Loucy (cell line): ENCODE results near the gene RNF181.

Experiments used
- H2AFZ ChIP-seq: fragments of 200-600 bp; sonication (generic); 2 replicates; pipeline ENCODE4 v1.6.0; 2016; ENCODE audit warnings: antibody characterized with exemption, mild to moderate bottlenecking, low read length, moderate library complexity
- H3F3A ChIP-seq: fragments of 200-600 bp; 2 replicates; pipeline ENCODE4 v1.6.0; 2016; ENCODE audit warnings: antibody characterized with exemption, low read depth, mild to moderate bottlenecking
- H3K27me3 ChIP-seq: fragments of 200-600 bp; sonication (generic); 2 replicates; pipeline ENCODE4 v1.6.1; 2014; ENCODE audit warnings: low read length, mild to moderate bottlenecking; ENCODE audit not compliant: insufficient read depth, poor library complexity, severe bottlenecking
- H3K36me3 ChIP-seq: fragments of 200-600 bp; sonication (generic); 2 replicates; pipeline ENCODE4 v1.6.1; 2016; ENCODE audit warnings: low read length; ENCODE audit not compliant: insufficient read depth
- H3K4me1 ChIP-seq: fragments of 200-600 bp; sonication (generic); 2 replicates; pipeline ENCODE4 v1.5.1; 2014; ENCODE audit warnings: low read length, mild to moderate bottlenecking; ENCODE audit not compliant: insufficient read depth, poor library complexity, severe bottlenecking
- H3K4me2 ChIP-seq: fragments of 200-600 bp; sonication (generic); 2 replicates; pipeline ENCODE4 v1.6.0; 2014; ENCODE audit warnings: antibody characterized with exemption, low read length, low read depth, mild to moderate bottlenecking; ENCODE audit not compliant: poor library complexity, severe bottlenecking
- H3K4me3 ChIP-seq: fragments of 200-600 bp; sonication (generic); 2 replicates; pipeline ENCODE4 v1.5.1; 2014; ENCODE audit warnings: low read length, mild to moderate bottlenecking, mixed read lengths; ENCODE audit not compliant: poor library complexity, severe bottlenecking
- H3K79me2 ChIP-seq: fragments of 200-600 bp; sonication (generic); 2 replicates; pipeline ENCODE4 v1.6.1; 2014; ENCODE audit warnings: low read length; ENCODE audit not compliant: insufficient read depth
- H3K9ac ChIP-seq: fragments of 200-600 bp; sonication (generic); 2 replicates; pipeline ENCODE4 v1.6.0; 2014; ENCODE audit warnings: mild to moderate bottlenecking, low read depth, low read length, moderate library complexity; ENCODE audit not compliant: poor library complexity, severe bottlenecking
- H3K9me2 ChIP-seq: fragments of 200-600 bp; sonication (generic); replicated peaks from 2 replicates; pipeline ENCODE4 v1.6.1; 2016; ENCODE audit warnings: low read depth, low read length, mixed read lengths
- H3K9me3 ChIP-seq: fragments of 200-600 bp; sonication (generic); 2 replicates; pipeline ENCODE4 v1.6.1; 2014; ENCODE audit warnings: mild to moderate bottlenecking, antibody characterized with exemption, low read length, low read depth; ENCODE audit not compliant: insufficient read depth
- H4K20me1 ChIP-seq: fragments of 200-600 bp; sonication (generic); 2 replicates; pipeline ENCODE4 v1.6.0; 2014; ENCODE audit warnings: antibody characterized with exemption, low read length, mild to moderate bottlenecking; ENCODE audit not compliant: insufficient read depth, poor library complexity, severe bottlenecking
- CTCF ChIP-seq: fragments of 200-600 bp; sonication (generic); conservative IDR thresholded peaks from 2 replicates; pipeline ENCODE4 v1.5.1; 2014; ENCODE audit warnings: mild to moderate bottlenecking, antibody characterized with exemption, low read length
- EZH2phosphoT487 ChIP-seq: fragments of 200-600 bp; IDR thresholded peaks from 2 replicates; pipeline ENCODE4 v1.6.1; 2018; ENCODE audit warnings: antibody characterized with exemption, mild to moderate bottlenecking, moderate library complexity, borderline replicate concordance

RNF181 gene

GRCh38 chr2:85547859-85548607, 47.5 kb upstream of the RNF181 start:
- Histone ChIP-seq H3F3A (peaks cover 34% of the 10 kb centered on the region), H3K79me2 (peaks cover 19% of the 10 kb centered on the region), H3K4me3 (no peak overlapping the region), H3K27me3 (no peaks in the 10 kb centered on the region), H2AFZ (no peak overlapping the region), H3K4me2 (no peak overlapping the region), H3K9me3 (no peaks in the 10 kb centered on the region), H3K9ac (no peak overlapping the region), H4K20me1 (peaks cover 35% of the 10 kb centered on the region), H3K36me3 (peaks cover 70% of the 10 kb centered on the region), H3K4me1 (peaks cover 6% of the 10 kb centered on the region), H3K9me2 (no peaks in the 10 kb centered on the region)
- no peak for TF ChIP-seq EZH2phosphoT487
- TF ChIP-seq CTCF, result no peak

- Histone ChIP-seq H3K4me3 (no peak overlapping the region), H4K20me1 (peaks cover 30% of the 10 kb centered on the region), H3K27me3 (no peaks in the 10 kb centered on the region), H3K4me2 (no peak overlapping the region), H2AFZ (no peak overlapping the region), H3K36me3 (peaks cover 68% of the 10 kb centered on the region), H3K4me1 (peaks cover 4% of the 10 kb centered on the region), H3K9me2 (no peaks in the 10 kb centered on the region), H3K9me3 (no peaks in the 10 kb centered on the region), H3K79me2 (peaks cover 14% of the 10 kb centered on the region; the same call in 1 of the 2 replicates), H3K9ac (no peak overlapping the region), H3F3A (peaks cover 32% of the 10 kb centered on the region)
- TF ChIP-seq EZH2phosphoT487, result no peak
- no peak for TF ChIP-seq CTCF
Measured at GRCh38 chr2:85548608-85548900, 47.0 kb upstream of the RNF181 start.

DNA sequence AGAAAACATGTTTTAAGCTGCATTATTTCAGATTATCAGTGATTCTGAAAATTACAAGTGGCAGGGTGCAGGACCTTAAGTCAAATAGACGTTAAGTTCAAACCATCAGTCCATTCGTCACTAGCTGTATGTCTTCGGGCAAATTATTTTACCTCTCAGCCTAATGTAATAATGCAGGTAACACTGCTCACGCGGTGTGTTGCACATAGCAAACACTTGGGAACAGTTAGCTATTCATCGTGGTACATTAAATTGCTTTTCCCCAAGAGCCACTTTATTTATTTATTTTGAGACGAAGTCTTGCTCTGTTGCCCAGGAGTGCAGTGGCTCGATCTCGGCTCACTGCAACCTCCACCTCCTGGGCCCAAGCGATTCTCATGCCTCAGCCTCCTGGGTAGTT, 46.5 kb upstream of the RNF181 start:
- H3K4me3 ChIP-seq, result no peak overlapping the region
- H3K36me3 ChIP-seq, result peaks cover 67% of the 10 kb centered on the region
- H4K20me1 ChIP-seq, result peaks cover 27% of the 10 kb centered on the region

More for the DNA sequence above, 46.5 kb upstream of the RNF181 start:
- peaks cover 32% of the 10 kb centered on the region for H3F3A ChIP-seq
- H2AFZ ChIP-seq, result no peak overlapping the region
- H3K4me2 ChIP-seq, result no peak overlapping the region
- H3K9me2 ChIP-seq, result no peaks in the 10 kb centered on the region
- H3K79me2 ChIP-seq, result peaks cover 8% of the 10 kb centered on the region; the same call in 1 of the 2 replicates
- peaks cover 4% of the 10 kb centered on the region for H3K4me1 ChIP-seq
- H3K9me3 ChIP-seq, result no peaks in the 10 kb centered on the region
- H3K9ac ChIP-seq, result no peak overlapping the region
- no peaks in the 10 kb centered on the region for H3K27me3 ChIP-seq
- TF ChIP-seq EZH2phosphoT487 (no peak), CTCF (no peak)
